SK-N-SH (cell line): ENCODE data around the gene CNTNAP2.
"Not testable (repeated sequence)": the region's sequence is repeated elsewhere in the genome, so short reads cannot be mapped to it uniquely, and the experiment has no call there.

ENCODE experiments used
- CTCF ChIP-seq: fragments of 200-600 bp; sonication (generic); IDR thresholded peaks from 2 replicates; pipeline ENCODE4 v1.6.1; 2017; ENCODE audit warnings: antibody characterized with exemption, mild to moderate bottlenecking, moderate library complexity
- EP300 ChIP-seq, 2 experiments: IDR thresholded peaks; 2 replicates each; pipeline versions ENCODE4 v1.4.0 to v1.6.1; 2012; ENCODE audit warnings: borderline replicate concordance in 1 of 2, low read depth in 1 of 2, low read length in 1 of 2
- FOXJ3 ChIP-seq: sonication (generic); formaldehyde crosslinking; IDR thresholded peaks from 2 replicates; pipeline ENCODE4 v1.5.1; 2020; ENCODE audit warnings: mild to moderate bottlenecking, missing genetic modification reagents
- GABPA ChIP-seq: IDR thresholded peaks from 2 replicates; pipeline ENCODE4 v1.4.0; 2012; ENCODE audit warnings: low read depth, mild to moderate bottlenecking
- POLR2AphosphoS5 ChIP-seq: IDR thresholded peaks from 2 replicates; pipeline ENCODE4 v1.6.1; 2012; ENCODE audit warnings: low read depth, low read length
- RFX5 ChIP-seq: IDR thresholded peaks from 2 replicates; pipeline ENCODE4 v1.6.1; 2012; ENCODE audit warnings: mild to moderate bottlenecking, improper control_type of control experiment, low read length

DNA sequence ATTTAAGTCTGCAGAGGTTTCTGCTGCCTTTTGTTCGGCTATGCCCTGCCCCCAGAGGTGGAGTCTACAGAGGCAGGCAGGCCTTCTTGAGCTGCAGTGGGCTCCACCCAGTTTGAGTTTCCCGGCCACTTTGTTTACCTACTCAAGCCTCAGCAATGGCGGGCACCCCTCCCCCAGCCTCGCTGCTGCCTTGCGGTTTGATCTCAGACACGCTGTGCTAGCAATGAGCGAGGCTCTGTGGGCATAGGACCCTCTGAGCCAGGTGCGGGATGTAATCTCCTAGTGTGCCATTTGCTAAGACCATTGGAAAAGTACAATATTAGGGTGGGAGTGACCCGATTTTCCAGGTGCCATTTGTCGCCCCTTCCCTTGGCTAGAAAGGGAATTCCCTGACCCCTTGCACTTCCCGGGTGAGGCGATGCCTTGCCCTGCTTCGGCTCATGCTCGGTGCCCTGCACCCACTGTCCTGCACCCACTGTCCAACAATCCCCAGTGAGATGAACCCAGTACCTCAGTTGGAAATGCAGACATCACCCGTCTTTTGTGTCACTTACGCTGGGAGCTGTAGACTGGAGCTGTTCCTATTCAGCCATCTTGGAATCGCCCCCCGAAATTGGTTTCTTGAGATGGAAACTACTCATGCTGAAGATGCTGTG lies 1621.1 kb downstream of the CNTNAP2 start:
- TF ChIP-seq CTCF; FOXJ3 (CRISPR knock-in tag); GABPA; EP300 (IDR thresholded peaks at IDR 0.05; ENCODE audit: borderline replicate concordance in 1 of 2, low read depth in 1 of 2, low read length in 1 of 2); RFX5; POLR2AphosphoS5: not testable (repeated sequence)
